ENCODE data around the gene SRGAP2C.
"Not testable (repeated sequence)": the region's sequence is repeated elsewhere in the genome, so short reads cannot be mapped to it uniquely, and the experiment has no call there.

- TF ChIP-seq XRCC5 (optimal IDR thresholded peaks at IDR 0.05; ENCODE audit: low read length); BRCA1 (CRISPR knock-in tag; IDR thresholded peaks at IDR 0.05); RFX1 (IDR thresholded peaks at IDR 0.05); ZNF577 (CRISPR knock-in tag; IDR thresholded peaks at IDR 0.05; ENCODE audit: borderline replicate concordance, low read depth); JUNB (CRISPR knock-in tag; IDR thresholded peaks at IDR 0.05; ENCODE audit: borderline replicate concordance); TFDP1 (CRISPR knock-in tag; IDR thresholded peaks at IDR 0.05; ENCODE audit: borderline replicate concordance); MLX (CRISPR knock-in tag; IDR thresholded peaks at IDR 0.05); IKZF1 (IDR thresholded peaks at IDR 0.05); CAMTA2 (CRISPR knock-in tag; IDR thresholded peaks at IDR 0.05; ENCODE audit: borderline replicate concordance); ARNT2 (CRISPR knock-in tag; IDR thresholded peaks at IDR 0.05; ENCODE audit: low read depth): not testable (repeated sequence)
These were observed 185.2 kb downstream of the SRGAP2C start for GRCh38 chr1:121369959-121370358.
